Measurements from ENCODE around the gene TFF3. TPM values are rescaled to one million over a fixed set of nuclear protein-coding genes. Genes with fewer than 3 reads are reported as not detected.
"Not testable (repeated sequence)": the region's sequence is repeated elsewhere in the genome, so short reads cannot be mapped to it uniquely, and the experiment has no call there.

Gene TFF3
- total RNA-seq, 2 donors from 2014 or later = 6.3 to 16.3 TPM

GRCh38 chr21:42294273-42294880 lies 20.8 kb downstream of the TFF3 start:
- no peaks in the 10 kb centered on the region for H3K9me3 ChIP-seq
- TF ChIP-seq, protein P1, sequence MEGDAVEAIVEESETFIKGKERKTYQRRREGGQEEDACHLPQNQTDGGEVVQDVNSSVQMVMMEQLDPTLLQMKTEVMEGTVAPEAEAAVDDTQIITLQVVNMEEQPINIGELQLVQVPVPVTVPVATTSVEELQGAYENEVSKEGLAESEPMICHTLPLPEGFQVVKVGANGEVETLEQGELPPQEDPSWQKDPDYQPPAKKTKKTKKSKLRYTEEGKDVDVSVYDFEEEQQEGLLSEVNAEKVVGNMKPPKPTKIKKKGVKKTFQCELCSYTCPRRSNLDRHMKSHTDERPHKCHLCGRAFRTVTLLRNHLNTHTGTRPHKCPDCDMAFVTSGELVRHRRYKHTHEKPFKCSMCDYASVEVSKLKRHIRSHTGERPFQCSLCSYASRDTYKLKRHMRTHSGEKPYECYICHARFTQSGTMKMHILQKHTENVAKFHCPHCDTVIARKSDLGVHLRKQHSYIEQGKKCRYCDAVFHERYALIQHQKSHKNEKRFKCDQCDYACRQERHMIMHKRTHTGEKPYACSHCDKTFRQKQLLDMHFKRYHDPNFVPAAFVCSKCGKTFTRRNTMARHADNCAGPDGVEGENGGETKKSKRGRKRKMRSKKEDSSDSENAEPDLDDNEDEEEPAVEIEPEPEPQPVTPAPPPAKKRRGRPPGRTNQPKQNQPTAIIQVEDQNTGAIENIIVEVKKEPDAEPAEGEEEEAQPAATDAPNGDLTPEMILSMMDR (IDR thresholded peaks at IDR 0.05) = no peak
- TF ChIP-seq POLR2A (IDR thresholded peaks at IDR 0.05) = no peak

DNA sequence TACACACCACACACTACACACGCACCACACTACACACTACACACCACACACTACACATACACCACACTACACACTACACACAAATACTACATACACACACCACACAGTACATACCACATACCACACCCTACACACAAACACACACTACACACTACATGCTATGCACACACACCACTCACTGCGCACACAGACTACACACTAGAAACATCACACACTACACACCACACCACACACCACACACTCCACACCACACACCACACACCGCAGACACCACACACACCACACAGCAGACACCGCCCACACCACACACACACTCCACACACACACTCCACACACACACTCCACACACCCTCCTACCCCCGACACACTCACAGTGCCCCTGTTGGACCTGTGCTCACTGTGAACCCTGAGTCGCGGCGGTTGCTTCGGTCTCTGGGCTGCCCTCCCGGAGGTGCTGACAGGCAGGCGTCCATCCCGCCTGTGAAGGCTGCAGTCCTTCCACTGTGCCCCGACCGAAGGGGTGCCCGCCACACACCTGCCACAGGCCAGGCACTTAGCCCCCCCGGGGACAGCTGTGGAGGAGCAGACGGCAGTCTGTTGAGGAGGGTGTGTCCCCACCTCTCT lies 21.4 kb downstream of the TFF3 start:
- Histone ChIP-seq H3K36me3 (replicated peaks in 1 of 2; ENCODE audit: insufficient read depth in 1 of 2, low read depth in 2 of 2) (no peaks in the 10 kb centered on the region), H3K27ac (no peak overlapping the region), H3K4me1 (no peaks in the 10 kb centered on the region), H3K9me3 (no peaks in the 10 kb centered on the region), H3K4me3 (no peak overlapping the region), H3K27me3 (no peaks in the 10 kb centered on the region)
- TF ChIP-seq POLR2A (IDR thresholded peaks at IDR 0.05) = no peak
- TF ChIP-seq, protein P1 (IDR thresholded peaks at IDR 0.05) = no peak
- ATAC-seq = no peak
- intact Hi-C loops (cut with DNase I) = no loop called here
- no peak for DNase-seq
- 71 to 78% methylated on average over 6 to 16 of the region's 17 CpGs for WGBS, 2 donors

More at GRCh38 chr21:42294273-42294880, 20.8 kb downstream of the TFF3 start:
- intact Hi-C loops (cut with DNase I) = no loop called here
- Histone ChIP-seq H3K36me3 (replicated peaks in 1 of 2; ENCODE audit: insufficient read depth in 1 of 2, low read depth in 2 of 2) (no peaks in the 10 kb centered on the region), H3K4me3 (no peak overlapping the region), H3K27ac (no peak overlapping the region), H3K4me1 (no peaks in the 10 kb centered on the region), H3K27me3 (no peaks in the 10 kb centered on the region)
- 85 to 94% methylated on average over 15 to 22 of the region's 22 CpGs for WGBS, 2 donors
- DNase-seq (no peak), ATAC-seq (no peak)

DNA sequence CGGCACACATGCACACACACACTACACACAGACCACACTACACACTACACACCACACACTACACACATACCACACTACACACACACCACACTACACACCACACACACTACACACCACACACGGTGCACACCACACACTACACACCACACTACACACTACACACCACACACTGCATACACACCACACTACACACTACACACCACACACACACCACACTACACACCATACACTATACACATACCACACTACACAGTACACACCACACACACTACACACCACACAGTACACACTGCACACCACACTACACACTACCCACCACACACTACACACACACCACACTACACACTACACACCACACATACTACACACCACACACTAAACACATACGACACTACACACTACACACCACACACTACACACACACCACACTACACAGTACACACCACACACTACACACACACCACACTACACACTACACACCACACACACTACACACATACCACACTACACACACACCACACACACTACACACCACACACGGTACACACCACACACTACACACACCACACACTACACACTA lies 22.6 kb downstream of the TFF3 start:
- H3K27ac ChIP-seq; H3K9me3 ChIP-seq; H3K36me3 ChIP-seq (replicated peaks in 1 of 2; ENCODE audit: insufficient read depth in 1 of 2, low read depth in 2 of 2); H3K4me3 ChIP-seq; H3K4me1 ChIP-seq; DNase-seq; intact Hi-C loops (cut with DNase I); H3K27me3 ChIP-seq; ATAC-seq: not testable (repeated sequence)
- 84 to 90% methylated on average over 4 of the region's 4 CpGs for WGBS, 2 donors

DNA sequence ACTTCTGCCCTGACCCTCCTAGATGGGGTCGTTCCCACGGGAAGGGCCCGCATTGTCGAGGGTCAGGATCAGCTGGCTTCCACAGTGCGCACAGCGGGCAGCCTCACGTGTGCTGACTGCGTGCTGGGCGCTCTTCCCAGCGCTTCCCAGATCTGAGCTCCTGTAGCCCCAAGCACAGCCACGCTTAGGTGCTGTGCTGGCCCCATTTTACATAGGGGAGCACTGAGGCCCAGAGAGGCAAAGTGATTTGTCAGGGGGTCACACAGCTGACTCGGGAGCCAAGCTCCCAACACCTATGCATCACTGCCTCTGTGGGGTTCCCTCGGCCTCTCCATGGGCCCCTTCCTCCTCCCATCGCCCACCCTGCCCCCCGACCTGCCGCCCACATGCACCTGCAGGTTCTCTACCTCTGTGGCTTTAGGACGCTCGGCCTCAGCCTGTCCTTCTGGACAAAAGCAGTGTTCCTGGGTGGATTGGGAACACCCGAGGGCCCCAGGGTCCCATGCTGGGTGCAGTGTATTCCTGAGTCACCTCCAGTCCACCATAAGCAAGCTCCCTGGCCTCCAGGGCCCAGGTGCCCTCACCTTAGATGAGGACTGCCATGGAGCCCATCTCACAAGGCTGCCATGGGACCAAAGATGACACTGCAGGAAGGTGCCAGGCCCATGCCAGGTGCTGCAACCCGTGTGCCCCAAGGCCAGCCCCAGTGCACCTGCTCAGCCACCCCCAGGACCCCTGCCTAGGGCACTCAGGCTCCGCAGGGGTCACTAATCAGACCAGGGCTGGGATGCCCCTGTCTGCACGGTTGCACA lies 23.3 kb downstream of the TFF3 start:
- ATAC-seq (no peak), DNase-seq (no peak)
- Histone ChIP-seq H3K4me1 (no peaks in the 10 kb centered on the region), H3K27ac (no peak overlapping the region), H3K36me3 (replicated peaks in 1 of 2; ENCODE audit: insufficient read depth in 1 of 2, low read depth in 2 of 2) (no peaks in the 10 kb centered on the region), H3K27me3 (no peaks in the 10 kb centered on the region), H3K9me3 (no peaks in the 10 kb centered on the region), H3K4me3 (no peak overlapping the region)
- intact Hi-C loops (cut with DNase I) = no loop called here
- TF ChIP-seq, protein P1 (IDR thresholded peaks at IDR 0.05) = no peak
- no peak for TF ChIP-seq POLR2A (IDR thresholded peaks at IDR 0.05)
- 87 to 88% methylated on average over 15 to 22 of the region's 22 CpGs for WGBS, 2 donors
